GM23248 (cell line): ENCODE measurements around the gene SEC24C. TPM values are rescaled to one million over a fixed set of nuclear protein-coding genes. Genes with fewer than 3 reads are reported as not detected.

Source experiments
- DNase-seq: peaks from one replicate; pipeline ENCODE4 v3.0.0-alpha.2; 2015
- H2AFZ ChIP-seq: fragments of 200-600 bp; sonication (generic); 2 replicates; pipeline ENCODE4 v1.6.1; 2016; ENCODE audit warnings: antibody characterized with exemption
- H3F3A ChIP-seq: fragments of 200-600 bp; sonication (generic); 2 replicates; pipeline ENCODE4 v1.6.1; 2016; ENCODE audit warnings: mild to moderate bottlenecking, antibody characterized with exemption, mixed run types; ENCODE audit not compliant: insufficient read depth
- H3K27ac ChIP-seq: fragments of 200-600 bp; sonication (generic); 2 replicates; pipeline ENCODE4 v1.5.1; 2016; ENCODE audit warnings: mild to moderate bottlenecking
- H3K27me3 ChIP-seq: fragments of 200-600 bp; sonication (generic); replicated peaks from 2 replicates; pipeline ENCODE4 v1.6.1; 2016; ENCODE audit warnings: mild to moderate bottlenecking; ENCODE audit not compliant: insufficient read depth
- H3K36me3 ChIP-seq: fragments of 200-600 bp; sonication (generic); 2 replicates; pipeline ENCODE4 v1.6.1; 2016; ENCODE audit warnings: low read depth, mild to moderate bottlenecking
- H3K4me1 ChIP-seq: fragments of 200-600 bp; sonication (generic); 2 replicates; pipeline ENCODE4 v1.6.1; 2016; ENCODE audit warnings: mild to moderate bottlenecking; ENCODE audit not compliant: insufficient read depth
- H3K4me2 ChIP-seq: fragments of 200-600 bp; sonication (generic); one replicate; pipeline ENCODE4 v1.6.1; 2016; ENCODE audit warnings: mild to moderate bottlenecking; ENCODE audit not compliant: unreplicated experiment
- H3K4me3 ChIP-seq: fragments of 200-600 bp; sonication (generic); 2 replicates; pipeline ENCODE4 v1.5.1; 2016; ENCODE audit warnings: mild to moderate bottlenecking
- H3K79me2 ChIP-seq: fragments of 200-600 bp; sonication (generic); 2 replicates; pipeline ENCODE4 v1.6.1; 2016; ENCODE audit warnings: mild to moderate bottlenecking; ENCODE audit not compliant: insufficient read depth
- H3K9ac ChIP-seq: fragments of 200-600 bp; sonication (generic); 2 replicates; pipeline ENCODE4 v1.6.1; 2016; ENCODE audit warnings: mild to moderate bottlenecking
- H3K9me2 ChIP-seq: fragments of 200-600 bp; sonication (generic); 2 replicates; pipeline ENCODE4 v1.6.1; 2016; ENCODE audit warnings: mixed run types, mild to moderate bottlenecking, moderate library complexity; ENCODE audit not compliant: insufficient read depth
- H3K9me3 ChIP-seq: fragments of 200-600 bp; sonication (generic); one replicate; pipeline ENCODE4 v1.6.1; 2017; ENCODE audit warnings: low read depth
- H4K20me1 ChIP-seq: fragments of 200-600 bp; sonication (generic); 2 replicates; pipeline ENCODE4 v1.6.0; 2016; ENCODE audit not compliant: insufficient read depth
- EZH2 ChIP-seq: fragments of 200-600 bp; sonication (generic); IDR thresholded peaks from 2 replicates; pipeline ENCODE4 v1.6.1; 2018; ENCODE audit warnings: antibody characterized with exemption, mild to moderate bottlenecking; ENCODE audit not compliant: insufficient read depth, poor library complexity, severe bottlenecking
- EZH2phosphoT487 ChIP-seq: fragments of 200-600 bp; sonication (generic); IDR thresholded peaks from 2 replicates; pipeline ENCODE4 v1.6.1; 2018; ENCODE audit warnings: antibody characterized with exemption, moderate library complexity, mild to moderate bottlenecking, low read depth; ENCODE audit not compliant: insufficient read depth
- WGBS, 2 experiments: methylation state at CpG; one replicate each; pipeline ENCODE4 v1.1.6; 2015 to 2017; ENCODE audit warnings: low lambda C conversion rate in 2 of 2, low coverage in 1 of 2; ENCODE audit errors: missing lambda C conversion rate in 2 of 2; 5-methylcytosine and 5-hydroxymethylcytosine counted together
- in situ Hi-C: fragments of 300-500 bp; cut with MboI; formaldehyde crosslinking; loops from 2 replicates; pipeline ENCODE4 v1.15.0; 2020
- polyA plus RNA-seq: library from polyadenylated mRNA; unstranded; fragments of >200 nt; fragmentation: Nextera tagmentation; extraction: Ambion mirVana; gene quantifications from 2 replicates; pipeline ENCODE4 v1.2.1, GENCODE V29; 2016
- total RNA-seq: library from RNA; depleted of rRNA; stranded (reverse); fragments of >200 nt; shearing (Covaris generic); gene quantifications from 2 replicates; pipeline ENCODE4 v1.2.3, GENCODE V29; 2014

The SEC24C gene
- total and polyA plus RNA-seq, 2 experiments from 2014 or later: 30.6 to 87.1 TPM

DNA sequence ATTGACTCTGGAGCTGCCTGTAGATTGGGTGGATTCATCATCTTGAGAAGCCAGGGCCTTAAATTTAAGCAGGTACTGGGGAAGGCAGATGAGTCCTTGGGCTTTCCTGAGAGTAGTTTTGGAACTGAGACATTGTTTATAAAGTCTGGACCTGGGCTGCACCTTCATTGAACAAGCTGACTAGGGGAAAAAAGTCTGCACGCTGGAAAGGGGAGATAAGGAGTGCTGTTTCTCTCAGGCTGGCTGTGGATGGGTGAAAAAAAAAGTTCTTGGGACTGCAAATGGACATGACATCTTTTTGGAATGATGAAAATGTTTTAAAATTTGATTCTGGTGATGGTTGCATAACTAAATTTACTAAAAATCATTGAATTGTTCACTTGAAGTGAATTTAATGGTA is 12.0 kb downstream of the SEC24C start:
- Histone ChIP-seq H3K4me3 (no peak overlapping the region), H3K27me3 (no peaks in the 10 kb centered on the region), H3K9me3 (no peaks in the 10 kb centered on the region), H3K79me2 (peaks cover 99% of the 10 kb centered on the region), H4K20me1 (peaks cover 5% of the 10 kb centered on the region; the same call in 1 of the 2 replicates), H3K9ac (no peak overlapping the region), H3K4me1 (no peaks in the 10 kb centered on the region), H3K4me2 (no peak overlapping the region), H3K9me2 (no peaks in the 10 kb centered on the region), H3K27ac (no peak overlapping the region), H2AFZ (no peak overlapping the region), H3F3A (peaks cover 11% of the 10 kb centered on the region; the same call in 1 of the 2 replicates), H3K36me3 (peaks cover 60% of the 10 kb centered on the region)
- DNase-seq: no peak
- in situ Hi-C loops: no loop called here
- 95 to 97% methylated on average over 1 of the region's 1 CpG for WGBS, 2 experiments
- no peak for TF ChIP-seq EZH2phosphoT487
- TF ChIP-seq EZH2: no peak

DNA sequence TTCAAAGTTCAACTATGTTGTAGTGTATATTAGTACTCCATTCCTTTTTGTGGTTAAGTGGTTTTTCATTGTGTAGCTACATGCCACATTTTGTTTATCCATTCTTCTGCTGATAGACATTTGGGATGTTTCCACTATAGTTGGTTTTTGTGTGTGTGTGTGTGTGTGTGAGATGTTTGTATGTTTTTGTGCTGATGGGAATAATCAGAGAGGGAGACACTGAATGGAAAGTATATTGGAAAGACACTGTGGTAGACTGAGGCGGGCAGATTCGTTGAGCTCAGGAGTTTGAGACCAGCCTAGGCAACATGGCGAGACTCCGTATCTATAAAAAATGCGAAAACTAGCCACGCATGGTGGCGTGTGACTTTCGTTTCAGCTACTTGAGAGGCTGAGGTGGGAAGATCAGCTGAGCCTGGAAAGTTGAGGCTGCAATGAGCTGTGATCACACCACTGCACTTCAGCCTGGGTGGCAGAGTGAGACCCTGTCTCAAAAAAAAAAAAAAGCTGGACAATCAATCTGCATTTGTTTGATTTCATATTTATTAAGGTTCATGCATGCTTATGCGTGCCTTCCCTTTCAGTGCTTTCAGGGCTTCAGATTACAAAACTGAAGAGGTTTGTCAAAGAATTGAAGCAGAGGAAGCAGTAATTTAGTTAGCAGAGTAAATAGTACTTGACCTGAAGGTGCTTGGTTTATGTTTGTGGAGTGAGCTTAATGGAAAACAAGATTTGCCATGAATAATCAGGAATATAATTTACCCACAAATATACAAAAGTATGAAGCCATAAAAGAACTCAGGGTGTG is 14.7 kb downstream of the SEC24C start:
- Histone ChIP-seq H3K4me2 (no peak overlapping the region), H3K27ac (no peak overlapping the region), H3F3A (peaks cover 25% of the 10 kb centered on the region), H3K9me3 (no peaks in the 10 kb centered on the region), H4K20me1 (peaks cover 5% of the 10 kb centered on the region; the same call in 1 of the 2 replicates), H3K27me3 (no peaks in the 10 kb centered on the region), H3K79me2 (peaks cover 87% of the 10 kb centered on the region), H3K9me2 (no peaks in the 10 kb centered on the region), H3K9ac (no peak overlapping the region), H3K36me3 (peaks cover 56% of the 10 kb centered on the region), H3K4me3 (no peak overlapping the region), H2AFZ (no peak overlapping the region), H3K4me1 (peaks cover 17% of the 10 kb centered on the region)
- TF ChIP-seq EZH2 (no peak), EZH2phosphoT487 (no peak)
- WGBS, 2 experiments: 86 to 87% methylated on average over 9 of the region's 9 CpGs
- in situ Hi-C loops: no loop called here
- no peak for DNase-seq

DNA sequence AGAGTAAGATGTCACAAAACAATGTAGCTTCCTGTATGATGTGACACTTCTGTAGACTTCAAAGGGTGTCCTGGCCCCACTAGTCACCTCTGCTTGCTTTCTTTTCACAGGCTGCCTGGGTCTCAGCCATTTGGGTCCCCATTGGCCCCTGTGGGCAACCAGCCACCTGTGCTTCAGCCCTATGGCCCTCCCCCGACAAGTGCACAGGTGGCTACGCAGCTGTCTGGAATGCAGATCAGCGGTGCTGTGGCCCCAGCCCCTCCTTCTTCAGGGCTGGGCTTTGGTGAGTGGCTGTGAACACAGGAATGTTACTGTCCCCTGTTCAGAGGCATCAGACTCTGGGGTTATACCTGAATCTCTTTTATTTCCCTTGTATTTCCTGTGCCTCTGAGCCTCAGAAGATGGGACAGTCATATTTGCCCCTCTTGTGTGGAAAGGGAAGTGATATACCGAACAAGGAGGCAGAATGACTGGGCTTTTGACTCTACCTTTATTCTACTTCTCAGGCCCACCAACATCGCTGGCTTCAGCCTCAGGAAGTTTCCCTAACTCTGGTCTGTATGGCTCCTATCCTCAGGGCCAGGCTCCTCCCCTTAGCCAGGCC is 15.4 kb downstream of the SEC24C start:
- 82 to 84% methylated on average over 5 of the region's 5 CpGs for WGBS, 2 experiments
- peaks cover 5% of the 10 kb centered on the region; the same call in 1 of the 2 replicates for H4K20me1 ChIP-seq
- TF ChIP-seq EZH2phosphoT487 (no peak), EZH2 (no peak)
- peaks cover 54% of the 10 kb centered on the region for H3K36me3 ChIP-seq
- H3K9me3 ChIP-seq: no peaks in the 10 kb centered on the region
- peaks cover 25% of the 10 kb centered on the region for H3F3A ChIP-seq
- DNase-seq: no peak
- H3K27ac ChIP-seq: no peak overlapping the region
- H3K9me2 ChIP-seq: no peaks in the 10 kb centered on the region
- H3K27me3 ChIP-seq: no peaks in the 10 kb centered on the region
- H3K9ac ChIP-seq: no peak overlapping the region
- H3K4me1 ChIP-seq: peaks cover 17% of the 10 kb centered on the region
- in situ Hi-C loops: no loop called here
- no peak overlapping the region for H3K4me2 ChIP-seq
- no peak overlapping the region for H3K4me3 ChIP-seq
- H2AFZ ChIP-seq: no peak overlapping the region
- peaks cover 87% of the 10 kb centered on the region for H3K79me2 ChIP-seq

DNA sequence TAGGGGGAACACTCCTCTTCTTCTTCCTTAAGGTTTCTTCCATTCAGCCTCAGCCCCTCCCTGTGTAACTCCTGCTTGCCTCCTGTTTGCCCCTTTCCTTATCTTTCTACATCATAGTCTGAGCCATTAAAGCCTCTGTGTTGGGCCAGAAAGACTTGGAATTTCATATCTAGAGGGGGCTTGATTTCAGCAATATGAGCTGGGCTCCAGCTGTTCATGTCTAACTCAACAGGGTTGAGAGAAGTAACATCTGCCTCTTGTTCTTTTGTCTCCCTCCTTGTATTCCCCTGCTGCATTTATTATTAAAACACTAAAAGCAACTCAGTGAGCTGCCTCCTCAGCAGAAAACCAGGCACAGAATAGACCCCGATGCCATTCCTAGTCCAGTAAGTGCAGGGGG is 17.6 kb downstream of the SEC24C start:
- Histone ChIP-seq H4K20me1 (peaks cover 5% of the 10 kb centered on the region; the same call in 1 of the 2 replicates), H3K36me3 (peaks cover 71% of the 10 kb centered on the region), H2AFZ (no peak overlapping the region), H3K4me3 (no peak overlapping the region), H3F3A (peaks cover 25% of the 10 kb centered on the region), H3K4me1 (peaks cover 17% of the 10 kb centered on the region), H3K79me2 (peaks cover 70% of the 10 kb centered on the region), H3K4me2 (no peak overlapping the region), H3K27me3 (no peaks in the 10 kb centered on the region), H3K9ac (no peak overlapping the region), H3K9me2 (no peaks in the 10 kb centered on the region), H3K9me3 (no peaks in the 10 kb centered on the region), H3K27ac (no peak overlapping the region; the same call in 1 of the 2 replicates)
- no peak for DNase-seq
- 90 to 100% methylated on average over 1 of the region's 1 CpG for WGBS, 2 experiments
- TF ChIP-seq EZH2phosphoT487 (no peak), EZH2 (no peak)
- in situ Hi-C loops: no loop called here
